H1 (cell line): Measurements from ENCODE around the gene WDR59. TPM values are rescaled to one million over a fixed set of nuclear protein-coding genes. Genes with fewer than 3 reads are reported as not detected.

Experiments used
- CTCF ChIA-PET: fragments of 300-600 bp; sonication (Branson Sonifier 250); formaldehyde crosslinking; loops from one replicate; lab custom pipeline; 2021; ENCODE audit not compliant: partially characterized antibody; lab: Charles Lee
- POLR2A ChIA-PET: fragments of 300-600 bp; sonication (Branson Sonifier 250); formaldehyde crosslinking; loops from one replicate; lab custom pipeline; 2021; ENCODE audit warnings: inconsistent platforms; ENCODE audit not compliant: partially characterized antibody; lab: Charles Lee
- DNase-seq, 2 experiments: peaks; one replicate each; pipeline versions ENCODE4 v3.0.0 to v3.0.0-alpha.2; 2010 to 2022; ENCODE audit warnings: low spot score in 2 of 2, low read depth in 1 of 2, mixed read lengths in 1 of 2
- FAIRE-seq: peaks from 2 replicates; lab custom pipeline; 2011; peaks lifted over from hg19 to GRCh38; lab: Jason Lieb, UNC
- H2AFZ ChIP-seq: 2 replicates; pipeline ENCODE4 v1.8.1; 2012; ENCODE audit warnings: low read length, inconsistent platforms
- H2AK5ac ChIP-seq: 2 replicates; pipeline ENCODE4 v1.6.1; 2013; ENCODE audit warnings: low read depth, low read length
- H2BK120ac ChIP-seq: replicated peaks from 2 replicates; pipeline ENCODE3; 2013; ENCODE audit warnings: low read depth, low read length, inconsistent platforms
- H2BK12ac ChIP-seq: 2 replicates; pipeline ENCODE4 v1.6.1; 2013; ENCODE audit warnings: low read depth, low read length
- H2BK15ac ChIP-seq: 2 replicates; pipeline ENCODE4 v1.6.1; 2013; ENCODE audit warnings: low read length
- H2BK20ac ChIP-seq: 2 replicates; pipeline ENCODE4 v1.6.1; 2013; ENCODE audit warnings: low read length
- H2BK5ac ChIP-seq: 2 replicates; pipeline ENCODE4 v1.6.1; 2013; ENCODE audit warnings: low read depth, low read length
- H3K14ac ChIP-seq: 2 replicates; pipeline ENCODE4 v1.6.1; 2013; ENCODE audit warnings: inconsistent platforms; ENCODE audit not compliant: insufficient read length
- H3K18ac ChIP-seq: 2 replicates; pipeline ENCODE4 v1.6.1; 2013; ENCODE audit warnings: low read length; ENCODE audit errors: extremely low read depth
- H3K23ac ChIP-seq: 2 replicates; pipeline ENCODE4 v1.6.1; 2013; ENCODE audit warnings: inconsistent platforms; ENCODE audit not compliant: insufficient read length
- H3K23me2 ChIP-seq: 2 replicates; pipeline ENCODE4 v1.6.1; 2013; ENCODE audit warnings: low read depth, low read length
- H3K27ac ChIP-seq: 2 replicates; pipeline ENCODE4 v1.6.1; 2011; ENCODE audit warnings: low read depth, low read length, inconsistent platforms
- H3K27me3 ChIP-seq, 4 experiments: replicated peaks in 1 of 4; 1 replicate in 1 of 4; 2 replicates in 3 of 4; pipeline versions ENCODE4 v1.6.1 to v1.8.1; 2011 to 2013; ENCODE audit warnings: low read length in 3 of 4, mild to moderate bottlenecking in 3 of 4, inconsistent platforms in 2 of 4, mixed read lengths in 2 of 4, moderate library complexity in 1 of 4; ENCODE audit not compliant: control insufficient read depth in 3 of 4, insufficient read depth in 3 of 4; ENCODE audit errors: extremely low read depth in 1 of 4
- H3K36me3 ChIP-seq, 4 experiments: 2 replicates each; pipeline versions ENCODE4 v1.6.1 to v1.8.1; 2011 to 2013; ENCODE audit warnings: mild to moderate bottlenecking in 4 of 4, low read length in 3 of 4, moderate library complexity in 2 of 4, control low read depth in 1 of 4, inconsistent platforms in 1 of 4; ENCODE audit not compliant: insufficient read depth in 4 of 4, control insufficient read depth in 2 of 4
- H3K4ac ChIP-seq: replicated peaks from 2 replicates; pipeline ENCODE3; 2013; ENCODE audit warnings: low read length, low read depth, mixed read lengths, inconsistent platforms; ENCODE audit not compliant: insufficient read length
- H3K4me1 ChIP-seq, 4 experiments: replicated peaks in 1 of 4; 1 replicate in 1 of 4; 2 replicates in 3 of 4; pipeline versions ENCODE4 v1.6.1 to v1.8.1; 2011 to 2013; ENCODE audit warnings: low read length in 3 of 4, inconsistent platforms in 2 of 4, mixed read lengths in 1 of 4; ENCODE audit not compliant: insufficient read depth in 4 of 4, control insufficient read depth in 3 of 4
- H3K4me2 ChIP-seq, 2 experiments: 2 replicates each; pipeline versions ENCODE4 v1.6.1 to v1.8.1; 2011 to 2013; ENCODE audit warnings: low read depth in 2 of 2, low read length in 2 of 2, control low read depth in 1 of 2, inconsistent platforms in 1 of 2, mild to moderate bottlenecking in 1 of 2; ENCODE audit not compliant: insufficient read depth in 1 of 2
- H3K4me3 ChIP-seq, 4 experiments: fragments of 200-600, 300-600 bp in 1 of 4; sonication (generic), shearing (Covaris generic), sonication (Bioruptor Twin) in 1 of 4; 2 replicates each; pipeline versions ENCODE4 v1.5.1 to v1.8.1; 2011 to 2016; ENCODE audit warnings: low read length in 4 of 4, low read depth in 3 of 4, control low read depth in 2 of 4, inconsistent platforms in 2 of 4, mild to moderate bottlenecking in 2 of 4, mixed read lengths in 1 of 4, moderate library complexity in 1 of 4; ENCODE audit not compliant: insufficient read depth in 2 of 4; ENCODE audit errors: extremely low read depth in 1 of 4
- H3K56ac ChIP-seq: replicated peaks from 2 replicates; pipeline ENCODE3; 2013; ENCODE audit warnings: low read depth, mild to moderate bottlenecking, mixed read lengths, low read length, inconsistent platforms; ENCODE audit not compliant: insufficient read length
- H3K79me1 ChIP-seq: 2 replicates; pipeline ENCODE4 v1.6.1; 2013; ENCODE audit warnings: low read depth, low read length, control low read depth
- H3K79me2 ChIP-seq, 2 experiments: 2 replicates each; pipeline versions ENCODE4 v1.6.1 to v1.8.1; 2012 to 2013; ENCODE audit warnings: low read length in 2 of 2, mild to moderate bottlenecking in 2 of 2, inconsistent platforms in 1 of 2; ENCODE audit not compliant: insufficient read depth in 2 of 2, control insufficient read depth in 1 of 2
- H3K9ac ChIP-seq, 4 experiments: replicated peaks in 1 of 4; 1 replicate in 1 of 4; 2 replicates in 3 of 4; pipeline versions ENCODE4 v1.6.1 to v1.8.1; 2011 to 2013; ENCODE audit warnings: low read depth in 3 of 4, low read length in 3 of 4, control low read depth in 2 of 4, mild to moderate bottlenecking in 2 of 4, moderate library complexity in 2 of 4, inconsistent platforms in 1 of 4; ENCODE audit errors: extremely low read depth in 1 of 4
- H3K9me3 ChIP-seq, 2 experiments: 2 replicates each; pipeline versions ENCODE4 v1.6.1 to v1.8.1; 2012 to 2013; ENCODE audit warnings: mild to moderate bottlenecking in 2 of 2, moderate library complexity in 2 of 2, control low read depth in 1 of 2, inconsistent platforms in 1 of 2, low read depth in 1 of 2, low read length in 1 of 2, mixed read lengths in 1 of 2; ENCODE audit not compliant: insufficient read depth in 2 of 2
- H4K20me1 ChIP-seq, 2 experiments: replicated peaks in 1 of 2; 2 replicates each; pipeline versions ENCODE3 to v1.8.1; 2011 to 2013; ENCODE audit warnings: inconsistent platforms in 2 of 2, low read length in 2 of 2, mild to moderate bottlenecking in 1 of 2; ENCODE audit not compliant: insufficient read depth in 2 of 2, control insufficient read depth in 1 of 2
- H4K5ac ChIP-seq: 2 replicates; pipeline ENCODE4 v1.6.1; 2013; ENCODE audit warnings: low read length, low read depth, mixed read lengths, inconsistent platforms; ENCODE audit not compliant: insufficient read length
- H4K8ac ChIP-seq: 2 replicates; pipeline ENCODE4 v1.8.0; 2013; ENCODE audit warnings: mild to moderate bottlenecking, moderate library complexity, low read length, inconsistent platforms; ENCODE audit not compliant: insufficient read depth; ENCODE audit errors: extremely low read depth
- H4K91ac ChIP-seq: replicated peaks from 2 replicates; pipeline ENCODE3; 2013; ENCODE audit warnings: low read length, mixed read lengths, inconsistent platforms; ENCODE audit not compliant: insufficient read length
- CREB1 ChIP-seq: IDR thresholded peaks from 2 replicates; pipeline ENCODE4 v1.6.1; 2012; ENCODE audit warnings: inconsistent platforms
- MAFK ChIP-seq: IDR thresholded peaks from 2 replicates; pipeline ENCODE4 v1.6.1; 2012; ENCODE audit warnings: low read depth, mild to moderate bottlenecking, improper control_type of control experiment, low read length
- POLR2AphosphoS5 ChIP-seq: IDR thresholded peaks from 2 replicates; pipeline ENCODE4 v1.6.1; 2011; ENCODE audit warnings: low read depth, low read length
- RAD21 ChIP-seq, 2 experiments: IDR thresholded peaks in 1 of 2; conservative IDR thresholded peaks in 1 of 2; 2 replicates each; pipeline ENCODE4 v1.6.1; 2011; ENCODE audit warnings: low read depth in 2 of 2, low read length in 2 of 2, improper control_type of control experiment in 1 of 2, inconsistent platforms in 1 of 2, mild to moderate bottlenecking in 1 of 2, moderate library complexity in 1 of 2
- SAP30 ChIP-seq: fragments of 300-600 bp; sonication (generic); IDR thresholded peaks from 2 replicates; pipeline ENCODE4 v1.7.1; 2012; ENCODE audit warnings: low read length, moderate library complexity, mild to moderate bottlenecking, inconsistent platforms; ENCODE audit not compliant: insufficient read depth, insufficient replicate concordance
- SRF ChIP-seq: IDR thresholded peaks from 2 replicates; pipeline ENCODE4 v1.6.1; 2011; ENCODE audit warnings: mild to moderate bottlenecking, low read depth, low read length, moderate library complexity
- WGBS, 2 experiments: shearing (Covaris generic) in 1 of 2; methylation state at CpG; one replicate each; pipeline versions ENCODE4 v1.1.6 to v1.1.7; 2013 to 2015; ENCODE audit warnings: low lambda C conversion rate in 2 of 2, mixed read lengths in 2 of 2, inconsistent platforms in 1 of 2, low coverage in 1 of 2, missing lambda C conversion rate in 1 of 2; ENCODE audit not compliant: insufficient replicate concordance in 2 of 2, insufficient coverage in 1 of 2, insufficient read length in 1 of 2; ENCODE audit errors: extremely low coverage in 1 of 2, missing lambda C conversion rate in 1 of 2; 5-methylcytosine and 5-hydroxymethylcytosine counted together
- polyA plus RNA-seq, 7 experiments: library from polyadenylated mRNA; depleted of rRNA in 3 of 7; stranded (reverse) in 5 of 7; unstranded in 2 of 7; fragments of >200 nt in 5 of 7; fragments of 200-250 nt in 2 of 7; gene quantifications; 1 replicate in 5 of 7; 2 replicates in 1 of 7; 4 replicates in 1 of 7; pipeline versions ENCODE4 v1.2.1 to v1.2.3, GENCODE V29; 2011 to 2013; ENCODE audit warnings: missing spikeins in 2 of 7, mixed read lengths in 2 of 7
- total RNA-seq: library from RNA; stranded (reverse); fragmentation: NEBNext Ultra II Directional; extraction: Animal tissue kit (Norgen Biotek cat#: 25700); gene quantifications from 2 replicates; pipeline ENCODE4 v1.2.1, GENCODE V29; 2021
- TF ChIP-seq, protein P1 (sequence below): IDR thresholded peaks from 2 replicates; pipeline ENCODE4 v1.6.1; 2012; ENCODE audit warnings: low read length, inconsistent platforms
- TF ChIP-seq, protein P2 (sequence below): IDR thresholded peaks from 2 replicates; pipeline ENCODE4 v1.6.1; 2011; ENCODE audit warnings: low read length, improper control_type of control experiment

Gene WDR59
- total and polyA plus RNA-seq, 2 of the 8 experiments (the other 6 are each of a cell fraction or from before 2014, with no cell fraction given), result 84.2 to 124 TPM

DNA sequence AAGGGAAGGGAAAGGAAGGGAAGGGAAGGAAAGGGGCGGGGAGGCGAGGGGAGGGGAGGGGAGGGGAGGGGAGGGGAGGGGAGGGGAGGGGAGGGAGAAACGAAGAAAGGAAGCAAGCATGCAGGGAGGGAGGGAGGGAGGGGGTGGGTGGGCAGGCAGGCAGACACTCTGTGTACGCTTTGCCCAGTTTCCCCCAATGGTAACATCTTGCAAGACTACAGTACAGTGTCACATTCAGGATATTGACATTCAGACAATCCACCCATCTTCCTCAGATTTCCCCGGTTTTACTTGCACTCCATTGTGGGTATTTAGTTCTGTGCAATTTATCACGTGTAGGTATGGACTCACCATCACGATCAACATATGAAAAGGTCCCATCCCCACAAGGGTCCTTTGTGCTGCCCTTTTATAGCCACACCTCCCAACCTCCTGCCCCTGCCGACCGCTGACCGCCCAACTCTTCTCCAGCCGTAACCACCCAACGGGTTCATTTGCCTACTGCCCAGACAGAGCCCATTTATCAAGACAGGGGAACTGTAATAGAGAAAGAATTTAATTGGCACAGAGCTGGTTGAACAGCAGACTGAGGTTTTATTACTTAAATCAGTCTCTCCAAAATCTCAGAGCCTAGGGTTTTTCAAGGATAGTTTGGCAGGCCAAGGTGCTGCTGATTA is 118.9 kb downstream of the WDR59 start:
- no peak overlapping the region; the same call in 1 of the 2 replicates for H2BK12ac ChIP-seq
- peak; percentile 7 for FAIRE-seq
- H3K4ac ChIP-seq, result peak overlapping the region; percentile 94
- peak; percentile 47 to 72 for DNase-seq
- no peak overlapping the region; the same call in 1 of the 2 replicates for H2AK5ac ChIP-seq
- H3K27me3 ChIP-seq, result no peaks in the 10 kb centered on the region
- no peak overlapping the region for H3K23ac ChIP-seq
- ChIA-PET CTCF (interaction anchor here (2.1 to 2.6 kb wide), 3 partner anchors 52 to 156 kb away, joined by 6 to 17 read pairs (median 9); partner anchors contain the start of gene FA2H), POLR2A (interaction anchor here (1.3 kb wide), 2 partner anchors 139 to 258 kb away, joined by 3 read pairs; no protein-coding TSS in a partner anchor)
- H3K23me2 ChIP-seq, result peaks cover 2% of the 10 kb centered on the region
- no peaks in the 10 kb centered on the region for H3K79me2 ChIP-seq
- peak overlapping the region; percentile 74 to 94 for H3K4me2 ChIP-seq
- peak overlapping the region; percentile 77; the same call in 1 of the 2 replicates for H3K27ac ChIP-seq
- H3K18ac ChIP-seq, result peak overlapping the region; percentile 99
- no peak overlapping the region for H2BK15ac ChIP-seq
- H2BK120ac ChIP-seq, result peak overlapping the region; percentile 99
- H3K4me1 ChIP-seq, result peaks cover 9 to 33% (median 22%) of the 10 kb centered on the region in 4 experiments; a peak in 6 of 7 replicates
- H4K20me1 ChIP-seq, result no peaks in the 10 kb centered on the region
- peak overlapping the region; percentile 96 for H4K5ac ChIP-seq
- H3K4me3 ChIP-seq, result peak overlapping the region in 2 of 4 experiments; percentile 26 to 43; a peak in 2 of 8 replicates
- WGBS, 2 experiments, result 4% methylated on average over 8 of the region's 12 CpGs; no CpG with 5 or more reads in 1 of the 2 experiments
- no peak overlapping the region for H3K14ac ChIP-seq
- no peaks in the 10 kb centered on the region for H3K9me3 ChIP-seq
- H3K79me1 ChIP-seq, result no peaks in the 10 kb centered on the region
- H3K56ac ChIP-seq, result peak overlapping the region; percentile 75
- H3K9ac ChIP-seq, result peak overlapping the region in 2 of 4 experiments; percentile 38 to 60; a peak in 1 of 7 replicates
- H4K91ac ChIP-seq, result peak overlapping the region; percentile 97
- H4K8ac ChIP-seq, result no peak overlapping the region
- H2BK5ac ChIP-seq, result peak overlapping the region; percentile 97; the same call in 1 of the 2 replicates
- H2BK20ac ChIP-seq, result 0 out of 2 replicates have a peak overlapping the region, but pooled peaks have one; percentile 87
- peak overlapping the region; percentile 99; the same call in 1 of the 2 replicates for H2AFZ ChIP-seq
- no peaks in the 10 kb centered on the region for H3K36me3 ChIP-seq
- TF ChIP-seq MAFK, result no peak
- 0 out of 2 replicates have a peak, but pooled peaks have one; percentile 43 for TF ChIP-seq SRF
- no peak for TF ChIP-seq SAP30
- peak; percentile 45; the same call in 1 of the 2 replicates for TF ChIP-seq POLR2AphosphoS5
- TF ChIP-seq, protein P1, sequence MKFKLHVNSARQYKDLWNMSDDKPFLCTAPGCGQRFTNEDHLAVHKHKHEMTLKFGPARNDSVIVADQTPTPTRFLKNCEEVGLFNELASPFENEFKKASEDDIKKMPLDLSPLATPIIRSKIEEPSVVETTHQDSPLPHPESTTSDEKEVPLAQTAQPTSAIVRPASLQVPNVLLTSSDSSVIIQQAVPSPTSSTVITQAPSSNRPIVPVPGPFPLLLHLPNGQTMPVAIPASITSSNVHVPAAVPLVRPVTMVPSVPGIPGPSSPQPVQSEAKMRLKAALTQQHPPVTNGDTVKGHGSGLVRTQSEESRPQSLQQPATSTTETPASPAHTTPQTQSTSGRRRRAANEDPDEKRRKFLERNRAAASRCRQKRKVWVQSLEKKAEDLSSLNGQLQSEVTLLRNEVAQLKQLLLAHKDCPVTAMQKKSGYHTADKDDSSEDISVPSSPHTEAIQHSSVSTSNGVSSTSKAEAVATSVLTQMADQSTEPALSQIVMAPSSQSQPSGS, result no peak
- TF ChIP-seq CREB1, result 0 out of 2 replicates have a peak, but pooled peaks have one; percentile 9
- no peak for TF ChIP-seq RAD21 (IDR thresholded peaks at IDR 0.05 in 1 of 2, conservative IDR thresholded peaks at IDR 0.05 in 1 of 2; ENCODE audit: low read depth in 2 of 2, low read length in 2 of 2)
- TF ChIP-seq, protein P2, sequence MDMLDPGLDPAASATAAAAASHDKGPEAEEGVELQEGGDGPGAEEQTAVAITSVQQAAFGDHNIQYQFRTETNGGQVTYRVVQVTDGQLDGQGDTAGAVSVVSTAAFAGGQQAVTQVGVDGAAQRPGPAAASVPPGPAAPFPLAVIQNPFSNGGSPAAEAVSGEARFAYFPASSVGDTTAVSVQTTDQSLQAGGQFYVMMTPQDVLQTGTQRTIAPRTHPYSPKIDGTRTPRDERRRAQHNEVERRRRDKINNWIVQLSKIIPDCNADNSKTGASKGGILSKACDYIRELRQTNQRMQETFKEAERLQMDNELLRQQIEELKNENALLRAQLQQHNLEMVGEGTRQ, result no peak
